ENCODE data around the gene DAAM2.

DNA sequence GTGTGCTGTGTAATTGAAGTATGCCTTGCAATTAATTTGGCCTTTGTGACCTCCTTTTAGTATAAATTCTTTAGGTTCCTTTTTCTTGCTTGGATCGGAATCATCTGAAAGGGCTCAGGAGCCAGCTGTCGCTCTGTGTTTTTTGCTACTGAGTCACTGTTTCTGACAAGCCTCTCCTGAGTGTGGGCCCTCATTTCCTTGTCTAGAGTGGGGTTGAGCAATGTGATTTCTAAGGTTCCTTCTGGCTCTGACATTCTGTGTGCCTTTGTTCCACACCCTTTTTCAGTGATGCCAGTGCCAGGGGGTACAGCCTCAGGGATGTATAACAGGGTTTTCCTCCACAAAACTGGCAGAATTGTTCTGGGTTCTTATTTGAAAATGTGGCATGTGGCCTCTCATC, 26.5 kb downstream of the DAAM2 start:
- no peak for TF ChIP-seq ZNF274 (IDR thresholded peaks at IDR 0.05; ENCODE audit: low read depth, low read length)
- TF ChIP-seq YY1 (IDR thresholded peaks at IDR 0.05; ENCODE audit: insufficient read depth, insufficient read length): no peak
- TF ChIP-seq SUZ12 (IDR thresholded peaks at IDR 0.05; ENCODE audit: extremely low read depth, insufficient read depth, insufficient read length): no peak

Measured in NT2/D1 (cell line).